ENCODE results near the gene ARHGAP25. TPM values are rescaled to one million over a fixed set of nuclear protein-coding genes. Genes with fewer than 3 reads are reported as not detected.

Gene ARHGAP25
- total and polyA plus RNA-seq, 8 donors: 1.4 to 8.4 (median 2.0) TPM

- no peaks in the 10 kb centered on the region for H3K4me1 ChIP-seq
- H3K27me3 ChIP-seq: no peaks in the 10 kb centered on the region
- ATAC-seq (no peak), DNase-seq (no peak), FAIRE-seq (no peak)
- H3K9me3 ChIP-seq: no peaks in the 10 kb centered on the region
- intact Hi-C loops (cut with DNase I): no loop called here
- no peaks in the 10 kb centered on the region for H3K36me3 ChIP-seq
- 56 to 77% methylated on average over 2 of the region's 2 CpGs for WGBS, 2 donors
- TF ChIP-seq CTCF (IDR thresholded peaks at IDR 0.05): no peak
- H3K27ac ChIP-seq: no peak overlapping the region
- H3K4me3 ChIP-seq: no peak overlapping the region
These were observed 75.0 kb downstream of the ARHGAP25 start for GRCh38 chr2:68809324-68810240.

- Histone ChIP-seq H3K27me3 (no peaks in the 10 kb centered on the region), H3K9me3 (no peaks in the 10 kb centered on the region), H3K27ac (no peak overlapping the region), H3K4me3 (no peak overlapping the region), H3K36me3 (no peaks in the 10 kb centered on the region), H3K4me1 (no peaks in the 10 kb centered on the region)
- intact Hi-C loops (cut with DNase I): no loop called here
- no peak for FAIRE-seq
- WGBS, 2 donors: 48 to 61% methylated on average over 2 of the region's 2 CpGs
- TF ChIP-seq CTCF (IDR thresholded peaks at IDR 0.05): no peak
- no peak for ATAC-seq
- DNase-seq: no peak
These were observed 76.8 kb downstream of the ARHGAP25 start for GRCh38 chr2:68811364-68811763.

GRCh38 chr2:68812251-68812650, 77.6 kb downstream of the ARHGAP25 start:
- Histone ChIP-seq H3K4me3 (no peak overlapping the region), H3K36me3 (no peaks in the 10 kb centered on the region), H3K4me1 (no peaks in the 10 kb centered on the region), H3K27ac (no peak overlapping the region), H3K9me3 (no peaks in the 10 kb centered on the region), H3K27me3 (no peaks in the 10 kb centered on the region)
- intact Hi-C loops (cut with DNase I): no loop called here
- no peak for DNase-seq
- FAIRE-seq: no peak
- 66 to 72% methylated on average over 6 of the region's 6 CpGs for WGBS, 2 donors
- ATAC-seq: no peak
- TF ChIP-seq CTCF (IDR thresholded peaks at IDR 0.05): no peak

- DNase-seq: no peak
- WGBS, 2 donors: 90 to 93% methylated on average over 3 of the region's 3 CpGs
- FAIRE-seq: no peak
- H3K27me3 ChIP-seq: no peaks in the 10 kb centered on the region
- H3K36me3 ChIP-seq: no peaks in the 10 kb centered on the region
- no peak for TF ChIP-seq CTCF (IDR thresholded peaks at IDR 0.05)
- no peak overlapping the region for H3K27ac ChIP-seq
- no peak for ATAC-seq
- H3K9me3 ChIP-seq: no peaks in the 10 kb centered on the region
- H3K4me1 ChIP-seq: no peaks in the 10 kb centered on the region
- no peak overlapping the region for H3K4me3 ChIP-seq
- intact Hi-C loops (cut with DNase I): no loop called here
These were observed 79.0 kb downstream of the ARHGAP25 start for GRCh38 chr2:68813596-68813995.

GRCh38 chr2:68817306-68817705, 82.7 kb downstream of the ARHGAP25 start:
- FAIRE-seq (no peak), DNase-seq (no peak), ATAC-seq (no peak)
- Histone ChIP-seq H3K36me3 (no peaks in the 10 kb centered on the region), H3K27me3 (no peaks in the 10 kb centered on the region), H3K27ac (no peak overlapping the region), H3K9me3 (no peaks in the 10 kb centered on the region), H3K4me1 (no peaks in the 10 kb centered on the region), H3K4me3 (no peak overlapping the region)
- intact Hi-C loops (cut with DNase I): no loop called here
- TF ChIP-seq CTCF (IDR thresholded peaks at IDR 0.05): no peak

All from pancreas (tissue), 10 donors.